Stimulated activated CD4-positive, alpha-beta T cell treated with anti-CD3 and anti-CD28 coated beads, Interleukin-1b, Interleukin-23, amount 100 ng/mL, for 24 hours (primary cell): ENCODE data around the gene PLEKHA5.

Experiments
- DNase-seq, 4 experiments: peaks; one replicate each; pipeline ENCODE4 v3.0.0-alpha.2; 2020; ENCODE audit warnings: low read depth in 4 of 4, low spot score in 1 of 4

Gene PLEKHA5

DNA sequence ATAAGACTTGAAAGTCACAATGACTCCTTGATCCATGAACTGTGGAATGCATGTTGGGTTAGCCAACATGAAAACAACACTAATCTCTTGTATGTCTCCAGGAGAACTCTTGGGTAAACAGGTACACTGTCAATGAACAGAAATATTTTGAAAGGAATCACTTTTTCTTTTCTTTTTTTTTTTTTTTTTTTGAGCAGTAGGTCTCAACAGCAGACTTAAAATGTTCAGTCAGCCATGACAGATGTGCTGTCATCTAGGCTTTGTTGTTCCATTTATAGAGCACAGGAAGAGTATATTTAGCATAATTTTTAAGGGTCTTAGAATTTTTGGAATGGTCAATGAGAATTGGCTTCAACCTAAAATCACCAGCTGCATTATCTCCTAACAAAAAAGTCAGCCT lies 2.3 kb upstream of the PLEKHA5 start:
- DNase-seq: no peak

DNA sequence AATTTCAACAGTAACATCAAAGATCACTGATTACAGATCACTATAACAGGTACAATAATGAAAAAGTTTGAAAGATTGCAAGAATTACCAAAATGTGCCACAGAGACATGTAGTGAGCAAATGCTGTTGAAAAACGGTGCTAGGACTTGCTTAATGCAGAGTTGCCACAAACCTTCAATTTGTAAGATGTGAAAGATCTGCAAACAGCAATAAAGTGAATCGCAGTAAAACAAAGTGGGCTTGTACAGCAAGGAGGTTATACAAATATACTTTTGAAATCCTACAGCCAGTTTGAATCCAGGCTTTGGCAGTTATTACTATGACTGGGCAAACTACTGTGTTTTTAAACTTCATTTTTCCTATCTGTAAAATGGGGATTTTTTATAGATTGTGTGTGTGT lies 1.0 kb upstream of the PLEKHA5 start:
- DNase-seq: no peak

DNA sequence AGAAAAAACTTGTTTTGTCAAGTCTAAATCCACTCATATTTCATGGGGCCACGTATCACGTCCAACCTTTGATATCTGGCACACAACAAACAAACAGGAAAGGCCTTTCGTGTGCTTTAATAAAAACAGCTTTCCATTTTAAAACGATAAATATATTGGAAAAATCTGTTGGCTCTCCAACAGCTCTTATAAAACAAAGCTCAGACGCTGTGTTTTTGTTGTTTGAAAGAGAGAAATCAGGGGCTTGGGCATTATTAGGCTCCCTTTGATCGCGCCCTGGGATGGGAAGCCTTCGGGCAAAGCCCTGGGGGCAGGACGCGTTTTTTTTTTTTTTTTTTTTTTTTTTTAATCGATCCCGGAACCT lies 429 bp upstream of the PLEKHA5 start:
- DNase-seq: no peak

DNA sequence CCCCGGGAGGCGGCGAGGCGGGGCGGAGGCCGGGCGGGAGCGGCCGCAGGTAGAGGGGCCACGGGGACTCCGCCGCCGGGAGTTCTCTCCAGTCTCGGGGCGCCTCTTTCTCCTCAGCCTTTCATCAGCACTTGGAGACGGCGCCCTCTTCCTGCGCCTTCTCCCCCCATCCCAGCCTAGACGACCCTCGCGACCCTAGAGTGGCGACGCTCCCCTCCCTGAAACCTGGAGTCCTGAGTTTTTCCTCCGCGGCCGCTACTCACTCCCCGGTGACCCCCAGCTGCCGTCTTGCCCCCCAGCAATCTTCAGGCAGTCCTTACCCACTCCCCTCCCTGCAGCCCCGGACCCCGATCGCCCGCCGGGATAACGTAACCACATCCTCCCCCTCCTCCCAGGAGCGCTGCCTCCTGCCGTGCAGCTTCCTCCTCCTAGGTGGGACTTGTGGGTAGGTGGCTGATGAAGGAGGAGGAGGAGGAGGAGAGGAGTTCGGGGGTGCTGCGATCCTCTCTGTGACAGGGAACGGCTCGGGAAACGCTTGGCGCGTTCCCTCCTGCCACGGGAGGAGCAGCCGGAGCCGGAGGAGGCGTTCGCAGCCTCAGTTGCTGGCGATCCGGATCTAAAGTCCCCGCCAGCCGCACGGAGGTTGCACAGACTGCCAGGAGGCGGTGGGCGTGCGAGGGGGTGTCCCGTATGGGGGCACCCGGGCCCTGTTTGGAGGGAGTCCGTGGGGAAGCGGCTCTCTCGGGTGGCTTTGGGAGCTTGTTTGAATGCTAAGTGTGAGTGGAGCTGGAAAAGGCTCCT lies 891 bp downstream of the PLEKHA5 start:
- DNase-seq: no peak

DNA sequence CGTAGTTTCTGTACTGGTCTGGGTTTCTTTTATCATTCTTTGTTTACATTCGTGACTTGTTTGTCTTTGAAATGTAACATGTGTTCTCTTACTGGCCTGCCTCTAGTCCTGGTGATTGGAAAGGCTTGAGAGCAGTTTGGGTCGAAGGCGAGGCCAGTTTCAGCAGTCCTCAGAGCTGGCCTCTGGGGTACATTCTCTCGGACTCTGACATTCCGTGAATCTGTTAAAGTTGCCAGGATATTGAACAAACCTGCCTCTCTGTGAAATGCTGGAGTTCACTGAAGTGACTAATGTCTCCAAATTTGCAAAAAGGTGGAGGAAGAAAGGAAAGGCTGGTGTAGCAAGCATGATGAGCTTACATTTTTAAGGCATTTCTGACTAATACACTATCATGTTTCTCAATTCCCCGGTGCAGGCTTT lies 1.5 kb downstream of the PLEKHA5 start:
- DNase-seq: no peak

DNA sequence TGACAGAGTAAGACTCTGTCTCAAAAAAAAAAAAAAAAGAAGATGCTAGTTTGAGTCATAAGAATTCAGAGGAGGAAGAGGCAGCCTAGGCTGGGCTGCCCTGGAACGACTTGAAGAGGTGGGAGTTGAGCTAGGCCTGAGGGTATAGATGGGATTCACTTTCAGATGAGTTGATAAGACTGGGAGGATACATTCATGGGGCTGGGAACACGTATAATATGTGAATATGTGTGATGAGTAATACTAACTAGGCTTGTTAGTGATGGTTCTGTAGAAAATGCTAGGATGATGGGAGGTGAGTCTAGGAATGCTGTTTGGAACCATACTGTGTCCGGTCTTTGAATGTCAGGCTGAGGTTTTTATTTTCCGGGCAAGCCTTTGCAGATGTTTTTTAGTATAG lies 9.0 kb downstream of the PLEKHA5 start:
- no peak for DNase-seq

DNA sequence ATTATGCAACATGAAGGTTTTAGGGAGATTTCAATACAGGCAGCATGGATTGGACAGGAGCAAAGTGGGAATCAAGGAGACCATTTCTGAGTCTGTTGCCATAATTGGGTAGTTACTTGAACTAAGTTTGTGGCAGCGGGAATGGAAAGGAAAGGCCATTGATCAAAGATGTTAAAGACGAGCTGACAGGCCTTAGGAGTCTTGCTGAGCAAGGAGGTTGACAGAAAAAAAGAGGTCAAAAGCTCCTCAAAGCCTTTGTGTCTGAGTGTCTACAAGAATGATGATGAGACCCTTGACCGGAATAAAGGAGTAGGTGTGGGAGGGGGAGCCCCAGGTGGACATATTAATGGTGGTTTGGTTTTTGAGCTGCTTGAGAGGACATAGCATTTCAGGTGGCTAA lies 9.4 kb downstream of the PLEKHA5 start:
- DNase-seq: no peak

DNA sequence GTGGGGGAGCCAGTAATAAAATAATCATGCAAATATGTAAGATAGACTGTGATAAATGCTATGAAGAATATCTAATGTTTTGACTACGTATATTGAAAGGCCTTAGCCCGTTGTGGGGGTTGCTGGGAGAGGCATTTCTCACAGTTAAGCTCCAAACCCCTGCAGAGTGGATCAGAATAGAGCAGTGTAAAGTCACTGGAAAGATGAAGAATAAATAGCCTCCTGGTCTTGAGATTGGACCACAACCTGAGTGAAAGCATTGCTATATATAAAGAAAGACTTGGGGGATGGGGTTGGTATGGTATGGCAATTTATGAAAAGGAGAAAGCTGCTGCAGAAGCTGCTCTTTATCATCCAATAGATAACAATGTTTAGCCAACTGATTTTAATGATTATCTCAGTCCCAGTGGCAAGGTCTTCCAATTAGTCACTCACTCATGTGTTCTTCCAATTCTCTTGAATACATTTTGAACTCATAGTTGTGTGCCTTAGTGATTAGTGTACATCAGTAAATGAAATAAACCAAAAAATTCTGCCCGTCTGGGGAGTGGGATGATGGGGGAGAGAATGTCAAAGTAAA lies 10.2 kb downstream of the PLEKHA5 start:
- no peak for DNase-seq

DNA sequence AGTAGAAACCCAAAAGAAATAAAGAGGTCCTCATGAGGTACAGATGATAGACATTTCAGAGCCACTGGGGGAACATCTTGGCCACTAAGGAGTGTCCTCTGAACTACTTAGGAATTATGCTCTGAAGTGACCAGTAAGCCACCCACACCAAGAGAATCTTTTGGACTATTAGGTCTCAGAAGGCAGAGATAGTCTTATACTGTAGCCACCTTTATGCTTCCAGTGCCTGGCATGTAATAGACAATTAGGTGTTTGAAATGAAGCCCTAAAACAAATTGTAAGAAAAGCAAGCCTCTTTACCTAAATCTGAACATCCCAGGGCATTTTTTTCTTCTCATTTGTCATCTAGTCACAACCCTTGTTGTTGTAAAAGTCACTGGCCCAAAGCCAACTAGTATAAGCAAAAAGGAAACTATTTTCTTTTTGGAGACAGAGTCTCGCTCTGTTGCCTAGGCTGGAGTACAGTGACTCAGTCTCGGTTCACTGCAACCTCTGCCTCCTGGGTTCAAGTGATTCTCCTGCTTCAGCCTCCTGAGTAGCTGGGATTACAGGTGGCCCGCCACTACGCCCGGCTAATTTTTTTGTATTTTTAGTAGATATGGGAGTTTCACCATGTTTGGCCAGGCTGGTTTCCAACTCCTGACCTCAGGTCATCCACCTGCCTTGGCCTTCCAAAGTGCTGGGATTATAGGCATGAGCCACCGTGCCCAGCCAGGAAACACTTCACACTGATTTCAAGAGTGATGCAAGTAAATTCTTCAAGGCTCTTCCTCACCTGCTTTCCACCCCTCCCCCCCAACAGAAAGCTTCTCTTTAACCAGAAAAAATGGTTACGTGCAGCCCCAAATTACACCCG lies 11.1 kb downstream of the PLEKHA5 start:
- no peak for DNase-seq

DNA sequence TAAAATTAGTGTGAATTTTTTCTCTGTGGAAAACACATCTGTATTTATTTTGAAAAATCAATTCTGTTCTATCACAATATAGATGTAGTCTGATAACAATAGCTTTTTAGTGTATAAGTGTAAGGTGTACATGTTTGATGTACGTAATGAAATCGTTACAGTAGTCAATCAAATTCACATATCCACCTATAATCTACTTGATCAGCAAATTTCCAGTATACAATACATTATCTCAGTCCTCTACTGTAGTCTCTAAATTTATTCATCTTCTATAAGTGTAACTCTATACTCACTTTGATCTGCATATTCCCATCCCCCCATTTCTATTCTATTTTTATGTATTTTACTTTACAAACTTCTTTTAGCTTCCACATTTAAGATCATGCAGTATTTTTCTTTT lies 13.0 kb downstream of the PLEKHA5 start:
- no peak for DNase-seq

DNA sequence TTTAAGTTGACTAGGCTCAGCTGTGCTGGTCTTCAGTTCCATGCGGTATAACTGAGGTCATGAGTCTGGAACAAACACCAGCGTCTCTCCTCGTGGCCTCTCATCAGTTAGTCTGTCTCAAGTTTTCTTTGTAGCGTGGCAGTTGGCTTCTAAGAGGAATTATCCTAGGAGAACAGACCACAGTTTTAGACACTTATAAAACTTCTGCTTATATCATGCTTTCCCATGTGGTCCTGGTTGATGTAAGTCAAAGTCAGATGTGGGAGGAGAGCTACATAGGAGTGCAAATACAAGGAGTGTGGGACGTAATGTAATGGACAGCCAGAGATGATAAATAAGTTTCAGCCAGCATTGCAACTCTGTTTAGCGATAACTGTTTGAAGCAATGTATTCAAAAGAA lies 14.8 kb downstream of the PLEKHA5 start:
- no peak for DNase-seq

DNA sequence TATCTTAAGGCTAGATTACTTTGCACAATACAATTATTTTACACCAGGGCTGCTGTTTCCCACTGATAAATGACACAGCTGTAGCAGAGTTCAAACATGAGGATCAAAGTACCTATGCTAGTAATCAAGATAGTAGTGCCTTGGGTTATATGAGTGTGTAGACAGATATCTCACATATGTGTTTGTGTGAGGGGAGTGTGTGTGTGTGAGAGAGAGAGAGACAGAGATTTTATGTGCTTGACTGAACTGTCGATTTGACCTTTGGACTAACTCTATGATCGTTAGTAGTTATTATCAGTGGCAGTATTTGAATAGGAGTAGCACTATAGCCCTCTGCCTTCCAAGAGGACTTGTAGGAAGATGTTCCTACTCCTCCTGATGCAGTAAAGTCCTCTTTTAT lies 15.5 kb downstream of the PLEKHA5 start:
- DNase-seq: no peak

DNA sequence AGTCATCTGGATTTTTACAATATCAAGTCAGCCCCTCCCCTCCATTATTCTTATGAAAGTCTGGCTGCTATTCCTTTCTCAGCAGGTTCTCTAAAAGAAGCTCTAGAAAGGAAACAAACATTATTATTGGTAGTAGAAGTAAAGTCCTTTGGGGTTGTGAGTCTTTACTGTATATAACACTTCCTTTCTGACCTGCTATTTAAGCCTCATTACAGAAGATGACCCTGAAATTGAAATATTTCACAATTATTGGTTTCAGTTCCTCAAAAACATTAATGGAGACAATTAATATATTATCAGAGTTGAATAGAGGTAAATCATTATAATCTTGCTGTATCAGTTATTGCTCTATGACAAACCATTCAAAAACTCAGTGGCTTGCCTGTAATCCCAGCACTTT lies 19.3 kb downstream of the PLEKHA5 start:
- no peak for DNase-seq

DNA sequence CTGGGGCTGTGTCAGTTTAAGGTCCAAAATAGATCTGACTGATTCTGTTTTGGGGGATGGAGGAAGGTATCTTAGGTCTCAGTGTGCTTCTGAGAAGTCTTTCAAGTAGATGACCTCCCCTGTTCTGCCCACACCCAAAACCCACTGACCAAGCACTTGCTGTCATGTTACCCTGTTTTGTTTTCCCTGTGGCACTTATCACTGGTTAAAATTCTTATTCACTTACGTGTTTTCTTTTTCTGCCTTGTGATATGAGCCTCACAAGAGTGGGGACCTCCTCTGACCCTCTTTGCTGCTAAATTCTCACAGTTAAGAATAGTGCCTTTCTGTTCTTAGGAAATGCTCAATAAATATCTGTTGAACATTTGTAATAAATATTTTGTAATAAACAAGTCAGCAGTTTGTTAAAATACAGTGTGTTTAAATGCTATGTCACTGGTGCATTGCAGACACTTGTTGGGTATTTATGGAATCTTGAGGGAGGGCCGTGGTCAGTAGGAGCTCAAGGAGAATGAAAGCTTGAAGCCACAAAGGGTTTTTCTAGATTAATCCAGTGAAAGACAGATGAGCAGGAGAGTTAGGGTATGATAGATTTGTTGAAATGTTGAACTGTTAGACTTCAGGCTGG lies 20.9 kb downstream of the PLEKHA5 start:
- DNase-seq: no peak

DNA sequence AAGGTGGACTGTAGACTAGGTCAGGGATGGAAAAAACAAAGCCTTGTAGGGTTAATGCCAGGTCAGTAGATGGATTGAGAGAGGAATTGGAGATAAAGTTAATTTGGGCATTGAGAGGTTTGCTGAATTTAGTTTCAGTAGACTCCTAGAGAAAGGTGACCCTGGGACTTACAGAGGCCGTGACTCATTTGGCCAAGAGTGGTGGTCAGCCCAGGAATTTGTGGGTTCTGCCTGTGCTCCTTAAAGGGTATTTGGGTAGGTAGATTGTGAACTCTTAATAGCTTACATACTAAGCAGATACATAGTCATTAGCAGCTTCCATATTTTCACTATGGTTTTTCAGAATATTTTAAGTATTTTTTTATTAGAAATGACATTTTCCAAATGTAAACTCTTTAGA lies 21.8 kb downstream of the PLEKHA5 start:
- no peak for DNase-seq

DNA sequence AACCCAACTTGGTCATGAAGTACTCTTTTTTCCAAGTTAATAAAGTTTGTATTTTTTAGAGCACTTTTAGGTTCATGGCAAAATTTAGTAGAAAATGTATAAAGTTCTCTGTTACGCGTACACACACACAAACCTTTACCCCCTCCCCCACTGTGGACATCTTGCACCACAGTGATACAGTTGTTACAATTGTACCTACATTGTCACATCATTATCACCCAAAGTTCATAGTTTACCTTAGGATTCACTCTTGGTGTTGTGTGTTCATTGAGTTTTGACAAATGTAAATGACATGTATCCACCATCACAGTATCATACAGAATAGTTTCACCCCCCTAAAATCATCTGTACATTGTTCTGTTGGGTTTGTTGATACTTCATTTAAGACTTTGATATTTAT lies 23.9 kb downstream of the PLEKHA5 start:
- no peak for DNase-seq

DNA sequence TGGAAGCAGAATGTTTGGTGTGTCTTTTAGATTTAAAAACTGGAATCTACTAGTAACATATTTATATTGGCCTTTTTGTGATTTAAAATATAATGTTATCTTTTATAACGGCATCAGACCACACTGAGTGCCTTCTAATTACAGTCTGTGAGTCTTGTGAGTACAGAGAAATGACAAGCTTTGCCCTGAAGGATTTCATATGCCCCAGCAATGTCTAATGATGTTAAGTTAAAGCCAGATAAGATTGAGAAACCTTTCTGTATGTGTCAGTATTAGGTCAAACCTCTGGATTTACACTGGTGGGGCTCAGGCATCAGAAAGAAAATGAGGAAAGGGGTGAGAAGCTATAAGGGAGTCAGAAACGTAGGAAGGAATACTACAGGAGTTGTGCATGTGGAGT lies 25.2 kb downstream of the PLEKHA5 start:
- no peak for DNase-seq

DNA sequence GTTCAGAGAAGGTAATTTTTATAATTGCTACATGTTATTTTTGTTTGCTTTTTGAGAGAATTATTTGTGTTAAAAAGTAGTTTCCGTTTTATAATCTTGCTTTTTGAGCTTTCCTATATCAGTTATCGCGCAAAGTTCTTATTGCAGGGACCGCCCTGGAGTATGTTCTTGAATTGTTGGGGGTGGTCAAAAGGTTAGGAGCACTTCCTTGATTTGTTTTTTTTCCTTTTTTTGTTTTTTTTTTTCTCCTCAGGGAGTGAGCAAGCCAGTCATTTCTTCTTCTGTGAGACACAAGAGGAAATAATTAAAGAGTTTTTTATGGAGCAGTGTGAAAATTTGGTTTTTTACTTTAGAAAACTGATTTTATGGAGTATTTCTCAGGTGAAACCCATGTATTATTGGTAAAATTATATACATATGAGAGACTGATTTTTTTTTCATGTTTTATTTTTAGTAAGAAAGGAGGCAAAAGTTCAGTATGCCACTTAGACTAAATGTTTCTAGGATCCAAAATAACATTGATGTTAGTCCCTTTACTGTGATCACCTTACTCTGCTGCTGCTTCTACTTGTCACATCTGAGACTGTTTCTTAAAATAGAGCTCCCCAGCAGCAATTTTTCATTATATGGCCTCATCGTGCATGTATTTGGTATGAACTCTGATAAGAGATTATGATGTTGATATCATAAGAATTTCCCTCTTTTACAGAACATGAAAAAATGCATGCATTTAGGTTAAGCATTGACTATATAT lies 26.6 kb downstream of the PLEKHA5 start:
- DNase-seq: no peak

DNA sequence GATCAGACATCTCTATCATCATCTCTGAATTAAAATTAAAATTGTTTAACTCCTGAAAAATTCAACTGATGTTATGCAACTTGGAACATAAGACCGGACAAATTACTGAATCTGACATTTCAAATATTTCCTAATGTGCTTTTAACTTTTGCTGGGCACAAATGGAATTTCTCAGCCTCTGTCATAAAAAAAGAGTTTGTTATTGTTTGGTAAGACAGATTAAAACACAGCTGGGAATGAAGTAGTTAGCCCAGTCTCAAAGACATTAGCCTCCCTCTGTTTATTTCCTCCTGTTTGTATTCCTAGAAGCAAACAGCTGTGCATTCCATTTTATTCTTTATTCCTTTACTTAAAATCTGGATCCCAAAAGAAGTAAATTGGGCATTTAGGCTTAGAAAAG lies 29.4 kb downstream of the PLEKHA5 start:
- DNase-seq: no peak

DNA sequence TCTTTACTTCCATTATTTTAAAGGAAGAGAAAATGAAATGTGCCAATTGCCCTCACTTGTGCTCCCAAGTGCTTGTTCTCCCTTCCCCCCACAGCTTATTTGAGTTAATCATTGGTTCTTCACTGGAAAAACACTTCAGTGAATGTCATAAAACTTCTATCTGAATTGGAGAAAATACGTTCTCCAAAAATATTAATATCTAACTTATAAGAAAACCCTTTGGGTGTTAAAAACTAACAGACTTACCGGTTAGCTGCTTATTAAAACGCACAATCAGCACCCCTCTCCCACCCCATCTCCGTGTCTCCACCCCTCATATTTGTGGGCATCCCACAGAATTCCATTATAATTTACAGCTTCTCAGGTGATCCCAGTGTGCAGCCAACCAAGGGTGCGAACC lies 31.7 kb downstream of the PLEKHA5 start:
- DNase-seq: no peak

DNA sequence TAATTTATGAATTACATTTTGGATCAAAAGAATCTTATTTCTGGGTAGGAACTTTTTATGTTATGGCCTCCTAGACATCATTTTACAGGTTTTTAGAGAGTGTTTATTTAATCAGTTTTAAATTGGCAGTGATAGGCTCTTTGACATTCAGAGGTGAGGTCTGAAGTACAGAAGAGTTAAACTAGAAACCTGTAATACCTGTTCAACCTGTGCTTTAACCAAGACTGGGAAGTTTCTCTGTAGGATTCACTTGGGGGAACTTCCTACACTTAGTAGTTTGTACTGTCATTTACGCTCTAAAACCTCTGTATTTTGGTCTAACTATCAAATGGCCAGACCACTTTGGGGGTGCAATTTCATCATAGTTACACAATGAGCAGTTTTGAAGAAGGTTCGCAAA lies 35.9 kb downstream of the PLEKHA5 start:
- DNase-seq: no peak
